HG03460 (cell line): ENCODE measurements around the gene SPATC1L.

ENCODE experiments used
- ATAC-seq: cut with Tn5 transposase; IDR thresholded peaks from one replicate; pipeline ENCODE4 v1.9.1; 2021; ENCODE audit not compliant: unreplicated experiment

SPATC1L gene

GRCh38 chr21:46165098-46165497, 19.2 kb downstream of the SPATC1L start:
- ATAC-seq = no peak

GRCh38 chr21:46163380-46163779, 20.9 kb downstream of the SPATC1L start:
- no peak for ATAC-seq

GRCh38 chr21:46161633-46162592, 22.3 kb downstream of the SPATC1L start:
- no peak for ATAC-seq

- no peak for ATAC-seq
These were observed 23.2 kb downstream of the SPATC1L start for GRCh38 chr21:46160907-46161632.

- no peak for ATAC-seq
These were observed 23.7 kb downstream of the SPATC1L start for GRCh38 chr21:46160657-46160906.

- ATAC-seq = no peak
These were observed 24.2 kb downstream of the SPATC1L start for GRCh38 chr21:46159841-46160656.

- no peak for ATAC-seq
These were observed 24.9 kb downstream of the SPATC1L start for GRCh38 chr21:46159390-46159789.

GRCh38 chr21:46158666-46159300, 25.5 kb downstream of the SPATC1L start:
- ATAC-seq = no peak

GRCh38 chr21:46157987-46158451, 26.2 kb downstream of the SPATC1L start:
- no peak for ATAC-seq

- ATAC-seq = no peak
These were observed 26.8 kb downstream of the SPATC1L start for GRCh38 chr21:46157396-46157986.

GRCh38 chr21:46156678-46157077, 27.6 kb downstream of the SPATC1L start:
- no peak for ATAC-seq

GRCh38 chr21:46156378-46156645, 27.9 kb downstream of the SPATC1L start:
- no peak for ATAC-seq

GRCh38 chr21:46155514-46156377, 28.5 kb downstream of the SPATC1L start, which contains the start of gene FTCD:
TSS of gene FTCD (minus strand) at chr21:46155579. CDS start at chr21:46155523, 56 bp downstream.
- no peak for ATAC-seq

GRCh38 chr21:46154955-46155513, 29.2 kb downstream of the SPATC1L start:
- ATAC-seq = no peak

- no peak for ATAC-seq
These were observed 29.9 kb downstream of the SPATC1L start for GRCh38 chr21:46154155-46154954.

- ATAC-seq = no peak
These were observed 30.8 kb downstream of the SPATC1L start for GRCh38 chr21:46153247-46154154.

GRCh38 chr21:46152927-46153246, 31.4 kb downstream of the SPATC1L start:
- no peak for ATAC-seq
